DND-41 (cell line): ENCODE measurements around the gene DAB2.

ENCODE experiments used
- EZH2 ChIP-seq: IDR thresholded peaks from 3 replicates; pipeline ENCODE4 v1.6.1; 2012; ENCODE audit warnings: borderline replicate concordance, low read depth, mild to moderate bottlenecking, moderate library complexity, low read length, inconsistent platforms; ENCODE audit not compliant: severe bottlenecking
- TF ChIP-seq, protein P1 (sequence below): IDR thresholded peaks from 2 replicates; pipeline ENCODE4 v1.5.1; 2012; ENCODE audit warnings: borderline replicate concordance, low read length, moderate library complexity, mild to moderate bottlenecking; ENCODE audit not compliant: poor library complexity, severe bottlenecking; ENCODE audit errors: extremely low read depth

DNA sequence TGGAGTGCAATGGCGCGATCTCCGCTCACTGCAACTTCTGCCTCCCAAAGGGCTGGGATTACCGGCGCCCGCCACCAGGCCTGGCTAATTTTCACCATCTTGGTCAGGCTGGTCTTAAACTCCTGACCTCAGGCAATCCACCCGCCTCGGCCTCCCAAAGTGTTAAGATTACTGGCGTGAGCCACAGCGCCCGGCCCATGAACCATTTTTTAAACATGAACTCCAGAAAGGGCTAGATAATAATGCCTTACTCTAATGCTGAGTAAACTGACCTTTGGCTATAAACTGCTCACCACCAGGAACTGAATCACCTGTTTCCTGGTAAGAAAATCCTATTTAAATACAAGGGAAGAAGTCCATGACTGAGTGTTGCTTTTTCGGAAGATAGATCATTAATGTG, 23.2 kb upstream of the DAB2 start:
- TF ChIP-seq, protein P1, sequence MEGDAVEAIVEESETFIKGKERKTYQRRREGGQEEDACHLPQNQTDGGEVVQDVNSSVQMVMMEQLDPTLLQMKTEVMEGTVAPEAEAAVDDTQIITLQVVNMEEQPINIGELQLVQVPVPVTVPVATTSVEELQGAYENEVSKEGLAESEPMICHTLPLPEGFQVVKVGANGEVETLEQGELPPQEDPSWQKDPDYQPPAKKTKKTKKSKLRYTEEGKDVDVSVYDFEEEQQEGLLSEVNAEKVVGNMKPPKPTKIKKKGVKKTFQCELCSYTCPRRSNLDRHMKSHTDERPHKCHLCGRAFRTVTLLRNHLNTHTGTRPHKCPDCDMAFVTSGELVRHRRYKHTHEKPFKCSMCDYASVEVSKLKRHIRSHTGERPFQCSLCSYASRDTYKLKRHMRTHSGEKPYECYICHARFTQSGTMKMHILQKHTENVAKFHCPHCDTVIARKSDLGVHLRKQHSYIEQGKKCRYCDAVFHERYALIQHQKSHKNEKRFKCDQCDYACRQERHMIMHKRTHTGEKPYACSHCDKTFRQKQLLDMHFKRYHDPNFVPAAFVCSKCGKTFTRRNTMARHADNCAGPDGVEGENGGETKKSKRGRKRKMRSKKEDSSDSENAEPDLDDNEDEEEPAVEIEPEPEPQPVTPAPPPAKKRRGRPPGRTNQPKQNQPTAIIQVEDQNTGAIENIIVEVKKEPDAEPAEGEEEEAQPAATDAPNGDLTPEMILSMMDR = no peak
- no peak for TF ChIP-seq EZH2
